Measurements from ENCODE around the gene STX8.
A peak's percentile ranks its signal among the peaks of the same experiment; 100 is the strongest.

The STX8 gene

GRCh38 chr17:9241774-9242496 lies 333.7 kb downstream of the STX8 start:
- H3K9me3 ChIP-seq (ENCODE audit: control insufficient read depth, insufficient read depth, low read length): no peaks in the 10 kb centered on the region
- H3K36me3 ChIP-seq (ENCODE audit: insufficient read depth, low read length): no peaks in the 10 kb centered on the region
- H3K4me1 ChIP-seq (ENCODE audit: insufficient read depth, low read length): peaks cover 24% of the 10 kb centered on the region; the same call in 1 of the 2 replicates
- no peak overlapping the region for H3K9ac ChIP-seq (ENCODE audit: low read depth, low read length)

GRCh38 chr17:9241371-9241712 lies 334.3 kb downstream of the STX8 start:
- Histone ChIP-seq H3K9me3 (ENCODE audit: control insufficient read depth, insufficient read depth, low read length) (no peaks in the 10 kb centered on the region), H3K4me1 (ENCODE audit: insufficient read depth, low read length) (peaks cover 24% of the 10 kb centered on the region; the same call in 1 of the 2 replicates), H3K9ac (ENCODE audit: low read depth, low read length) (no peak overlapping the region), H3K36me3 (ENCODE audit: insufficient read depth, low read length) (no peaks in the 10 kb centered on the region)

- Histone ChIP-seq H3K9ac (ENCODE audit: low read depth, low read length) (peak overlapping the region; percentile 54), H3K36me3 (ENCODE audit: insufficient read depth, low read length) (no peaks in the 10 kb centered on the region), H3K9me3 (ENCODE audit: control insufficient read depth, insufficient read depth, low read length) (no peaks in the 10 kb centered on the region), H3K4me1 (ENCODE audit: insufficient read depth, low read length) (peaks cover 24% of the 10 kb centered on the region; the same call in 1 of the 2 replicates)
These were observed 334.8 kb downstream of the STX8 start for GRCh38 chr17:9240659-9241370.

DNA sequence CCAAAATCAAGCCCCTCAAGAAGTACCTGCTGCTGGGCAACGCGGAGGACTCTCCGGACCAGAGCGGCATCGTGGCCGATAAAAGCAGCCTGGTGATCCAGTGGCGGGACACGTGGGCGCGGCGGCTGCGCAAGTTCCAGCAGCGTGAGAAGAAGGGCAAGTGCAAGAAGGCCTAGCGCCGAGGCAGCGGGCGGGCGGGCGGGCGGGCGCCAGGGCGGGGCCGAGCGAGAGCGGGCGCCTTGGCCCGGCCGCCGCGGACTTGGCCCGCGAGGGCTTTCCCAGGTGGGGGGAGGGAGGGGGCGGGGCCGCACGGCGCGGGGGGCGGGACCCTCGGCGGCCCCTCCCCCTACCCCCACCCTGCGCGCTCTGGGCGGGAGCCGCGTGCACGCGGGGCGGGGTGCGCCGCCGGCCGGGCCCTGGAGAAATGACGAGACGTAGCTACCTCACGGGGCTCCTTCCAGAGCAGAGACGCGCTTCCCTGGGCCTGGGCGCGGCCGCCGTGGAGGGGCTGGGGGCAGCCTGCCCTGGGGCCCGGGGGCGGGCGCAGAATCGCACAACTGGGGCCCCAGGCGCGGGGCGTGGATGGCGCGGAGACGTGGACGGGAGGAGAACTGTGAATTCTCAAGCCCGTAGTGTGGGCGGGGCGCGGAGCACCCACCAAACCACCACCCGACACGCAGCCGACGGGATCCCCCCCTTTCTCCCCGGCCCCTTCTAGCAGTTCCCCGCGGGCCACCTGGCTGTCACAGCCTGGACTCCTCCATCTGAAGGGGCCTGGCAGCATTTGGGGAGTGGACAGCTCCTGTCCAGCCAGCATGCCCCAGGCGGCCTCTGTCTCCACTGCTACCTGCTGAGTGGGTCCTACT lies 335.6 kb downstream of the STX8 start:
- Histone ChIP-seq H3K9me3 (ENCODE audit: control insufficient read depth, insufficient read depth, low read length) (no peaks in the 10 kb centered on the region), H3K4me1 (ENCODE audit: insufficient read depth, low read length) (peaks cover 24% of the 10 kb centered on the region; the same call in 1 of the 2 replicates), H3K9ac (ENCODE audit: low read depth, low read length) (peak overlapping the region; percentile 74), H3K36me3 (ENCODE audit: insufficient read depth, low read length) (no peaks in the 10 kb centered on the region)

DNA sequence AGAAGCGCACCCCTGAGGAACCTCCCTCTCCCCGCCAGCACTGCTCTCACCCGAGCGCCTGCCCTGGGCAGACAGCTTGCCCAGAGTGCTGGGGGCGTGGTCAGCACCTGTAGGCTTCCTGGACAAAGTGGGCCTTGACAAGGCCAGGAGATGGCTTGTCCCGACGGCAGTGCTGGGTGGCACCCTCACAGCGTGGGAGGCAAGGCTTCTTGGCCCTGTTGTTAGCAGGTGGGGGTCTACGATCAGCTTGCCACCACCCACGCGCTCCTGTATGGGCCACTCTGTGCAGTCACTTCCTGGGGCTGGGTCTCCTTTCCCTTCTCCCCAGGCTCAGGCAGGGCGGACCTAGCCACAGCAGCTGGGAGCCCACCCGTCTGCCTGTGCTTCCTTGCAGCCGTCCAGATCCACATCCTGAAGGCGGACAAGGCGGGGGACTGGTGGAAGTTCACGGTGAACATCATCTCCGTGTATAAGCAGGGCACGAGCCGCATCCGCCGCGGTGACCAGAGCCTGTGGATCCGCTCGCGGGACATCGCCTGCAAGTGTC lies 336.3 kb downstream of the STX8 start:
- H3K4me1 ChIP-seq (ENCODE audit: insufficient read depth, low read length): peaks cover 22% of the 10 kb centered on the region; the same call in 1 of the 2 replicates
- H3K36me3 ChIP-seq (ENCODE audit: insufficient read depth, low read length): no peaks in the 10 kb centered on the region
- H3K9me3 ChIP-seq (ENCODE audit: control insufficient read depth, insufficient read depth, low read length): no peaks in the 10 kb centered on the region
- H3K9ac ChIP-seq (ENCODE audit: low read depth, low read length): peak overlapping the region; percentile 74

GRCh38 chr17:9238340-9239245 lies 337.0 kb downstream of the STX8 start:
- Histone ChIP-seq H3K9me3 (ENCODE audit: control insufficient read depth, insufficient read depth, low read length) (no peaks in the 10 kb centered on the region), H3K36me3 (ENCODE audit: insufficient read depth, low read length) (no peaks in the 10 kb centered on the region), H3K4me1 (ENCODE audit: insufficient read depth, low read length) (peaks cover 19% of the 10 kb centered on the region; the same call in 1 of the 2 replicates), H3K9ac (ENCODE audit: low read depth, low read length) (no peak overlapping the region)

- Histone ChIP-seq H3K9ac (ENCODE audit: low read depth, low read length) (no peak overlapping the region), H3K9me3 (ENCODE audit: control insufficient read depth, insufficient read depth, low read length) (no peaks in the 10 kb centered on the region)
These were observed 337.8 kb downstream of the STX8 start for GRCh38 chr17:9237661-9238301.

DNA sequence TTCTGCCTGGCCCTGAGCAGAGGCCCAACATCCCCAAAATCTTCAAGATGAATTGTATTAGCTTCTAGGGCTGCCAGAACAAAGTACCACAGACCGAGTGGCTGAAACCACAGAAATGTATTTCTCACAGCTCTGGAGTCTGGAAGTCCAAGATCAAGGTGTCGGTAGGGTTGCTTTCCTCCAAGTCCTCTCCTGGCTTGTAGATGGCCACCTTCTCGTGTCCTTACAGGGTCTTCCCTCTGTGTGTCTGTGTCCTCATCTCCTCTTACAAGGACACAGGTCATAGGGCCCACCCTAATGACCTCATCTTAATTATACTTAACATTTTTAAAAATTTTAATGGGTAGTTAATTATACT lies 338.6 kb downstream of the STX8 start:
- H3K4me1 ChIP-seq (ENCODE audit: insufficient read depth, low read length): peaks cover 19% of the 10 kb centered on the region; the same call in 1 of the 2 replicates
- no peaks in the 10 kb centered on the region for H3K9me3 ChIP-seq (ENCODE audit: control insufficient read depth, insufficient read depth, low read length)

More at GRCh38 chr17:9237661-9238301, 337.8 kb downstream of the STX8 start:
- Histone ChIP-seq H3K4me1 (ENCODE audit: insufficient read depth, low read length) (peaks cover 19% of the 10 kb centered on the region; the same call in 1 of the 2 replicates), H3K36me3 (ENCODE audit: insufficient read depth, low read length) (no peaks in the 10 kb centered on the region)

DNA sequence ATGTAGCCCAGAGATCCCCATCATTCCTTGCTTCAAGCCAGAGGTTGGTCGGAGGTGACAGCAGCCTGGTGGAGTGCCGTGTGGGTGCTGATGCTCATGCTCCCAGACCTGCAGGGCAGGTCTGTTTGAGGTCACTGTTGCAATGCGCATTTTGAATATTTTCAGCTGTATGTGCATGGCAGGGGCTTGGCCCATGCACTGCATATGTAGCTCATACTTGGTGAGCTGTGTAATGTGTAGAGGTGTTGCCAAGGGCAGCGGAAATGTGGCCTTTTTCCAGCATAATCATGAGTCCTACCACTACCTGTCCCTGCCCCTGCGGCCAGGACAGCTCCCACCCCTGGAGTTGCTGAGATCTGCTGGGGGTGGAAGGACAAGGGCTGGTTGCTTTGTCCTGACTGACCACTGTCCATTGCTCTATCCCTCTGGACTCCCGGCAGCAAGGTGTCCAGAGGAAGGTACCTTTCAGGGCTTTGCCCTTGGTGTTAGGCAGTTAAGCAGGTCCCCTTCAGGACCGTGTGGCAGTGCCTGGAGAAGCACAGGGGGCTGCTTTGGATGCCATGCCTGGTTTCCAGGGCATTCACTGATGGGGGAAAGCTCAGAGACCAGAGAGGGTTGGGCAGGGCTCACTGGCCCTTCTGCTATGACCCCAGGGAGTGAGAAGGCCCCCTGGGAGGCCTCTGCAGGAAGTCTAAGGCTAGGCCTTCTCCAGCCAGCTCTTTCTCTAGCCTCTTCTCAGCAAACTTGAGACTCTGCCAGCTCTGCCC lies 339.2 kb downstream of the STX8 start:
- Histone ChIP-seq H3K9me3 (ENCODE audit: control insufficient read depth, insufficient read depth, low read length) (no peaks in the 10 kb centered on the region), H3K36me3 (ENCODE audit: insufficient read depth, low read length) (no peaks in the 10 kb centered on the region), H3K9ac (ENCODE audit: low read depth, low read length) (no peak overlapping the region), H3K4me1 (ENCODE audit: insufficient read depth, low read length) (peaks cover 14% of the 10 kb centered on the region; the same call in 1 of the 2 replicates)

More for the DNA sequence above, 338.6 kb downstream of the STX8 start:
- Histone ChIP-seq H3K9ac (ENCODE audit: low read depth, low read length) (no peak overlapping the region), H3K36me3 (ENCODE audit: insufficient read depth, low read length) (no peaks in the 10 kb centered on the region)

DNA sequence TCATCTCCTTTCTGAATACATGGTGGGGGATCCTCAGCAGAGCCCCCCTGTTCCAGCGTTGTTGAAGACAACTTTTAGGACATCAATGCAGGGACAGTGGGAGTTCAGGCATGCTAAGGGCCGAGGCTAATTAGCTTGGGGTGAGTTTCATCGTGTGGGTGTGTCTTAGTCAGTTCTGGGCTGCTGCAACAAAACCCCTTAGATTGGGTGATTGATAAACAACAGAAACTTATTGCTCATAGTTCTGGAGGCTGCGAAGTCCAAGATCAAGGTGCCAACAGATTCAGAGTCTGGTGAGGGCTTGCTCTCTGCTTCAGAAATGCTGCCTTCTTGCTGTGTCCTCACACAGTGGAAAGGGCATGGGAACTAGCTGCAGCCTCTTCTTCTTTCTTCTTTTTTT lies 340.3 kb downstream of the STX8 start:
- Histone ChIP-seq H3K4me1 (ENCODE audit: insufficient read depth, low read length) (peaks cover 8% of the 10 kb centered on the region; the same call in 1 of the 2 replicates), H3K36me3 (ENCODE audit: insufficient read depth, low read length) (no peaks in the 10 kb centered on the region)

DNA sequence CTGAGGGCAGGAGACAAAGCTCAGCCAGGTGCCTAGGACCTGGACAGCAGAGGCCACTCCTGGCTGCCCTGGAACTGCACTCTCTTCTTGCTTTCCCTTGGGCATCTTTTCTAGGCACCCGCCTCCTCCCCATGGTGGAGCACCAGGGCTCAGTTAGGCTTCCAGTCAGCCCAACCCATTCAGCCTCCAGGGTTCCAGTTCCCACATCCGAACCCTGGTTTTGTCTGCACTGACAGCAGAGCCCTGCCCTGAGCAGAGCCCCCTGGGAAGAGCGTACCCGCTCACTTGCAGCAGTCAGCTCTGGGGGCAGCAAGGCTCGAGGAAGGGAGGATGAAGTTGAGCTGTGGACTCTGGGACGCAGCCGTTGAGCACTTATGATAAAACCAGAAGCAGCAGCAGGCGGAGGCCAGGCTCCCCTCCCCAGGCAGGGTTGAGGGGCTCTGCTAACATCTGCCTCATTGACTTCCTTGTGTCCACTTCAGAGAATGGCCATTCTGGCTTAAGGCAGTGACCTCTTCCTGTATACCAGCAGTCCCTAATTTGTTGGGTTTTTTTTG lies 341.2 kb downstream of the STX8 start:
- Histone ChIP-seq H3K36me3 (ENCODE audit: insufficient read depth, low read length) (no peaks in the 10 kb centered on the region), H3K9ac (ENCODE audit: low read depth, low read length) (no peak overlapping the region), H3K9me3 (ENCODE audit: control insufficient read depth, insufficient read depth, low read length) (no peaks in the 10 kb centered on the region), H3K4me1 (ENCODE audit: insufficient read depth, low read length) (peaks cover 8% of the 10 kb centered on the region; the same call in 1 of the 2 replicates)

More for the DNA sequence above, 340.3 kb downstream of the STX8 start:
- Histone ChIP-seq H3K9me3 (ENCODE audit: control insufficient read depth, insufficient read depth, low read length) (no peaks in the 10 kb centered on the region), H3K9ac (ENCODE audit: low read depth, low read length) (no peak overlapping the region)

DNA sequence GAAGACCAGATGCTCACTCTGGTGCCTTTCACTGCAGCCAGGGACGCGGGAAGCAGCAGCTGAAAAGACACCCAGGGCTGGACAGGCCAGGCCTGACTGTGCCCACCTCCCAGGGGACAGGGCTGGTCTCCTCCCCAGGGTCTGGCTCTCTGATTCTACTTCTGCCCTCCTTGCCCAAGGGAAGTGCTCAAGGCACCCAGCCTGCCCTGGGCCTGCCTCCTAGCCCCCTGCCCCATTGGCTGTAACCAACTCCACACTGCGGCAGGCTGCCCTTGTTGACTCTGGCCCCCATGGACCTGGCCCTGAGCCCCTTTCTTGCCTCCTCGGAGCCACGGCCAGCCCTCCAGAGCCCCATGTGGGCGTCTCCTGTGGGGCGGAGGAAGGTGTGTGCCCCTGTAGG lies 341.9 kb downstream of the STX8 start:
- no peak overlapping the region for H3K9ac ChIP-seq (ENCODE audit: low read depth, low read length)
- no peaks in the 10 kb centered on the region for H3K9me3 ChIP-seq (ENCODE audit: control insufficient read depth, insufficient read depth, low read length)
- peaks cover 2% of the 10 kb centered on the region; the same call in 1 of the 2 replicates for H3K4me1 ChIP-seq (ENCODE audit: insufficient read depth, low read length)
- H3K36me3 ChIP-seq (ENCODE audit: insufficient read depth, low read length): no peaks in the 10 kb centered on the region

Data from ES-I3 (cell line).